ENCODE data around the gene GCN1.
"Not testable (repeated sequence)": the region's sequence is repeated elsewhere in the genome, so short reads cannot be mapped to it uniquely, and the experiment has no call there.

GCN1 gene

GRCh38 chr12:120199595-120200306 lies 5.2 kb upstream of the GCN1 start:
- no peak for TF ChIP-seq POLR2AphosphoS5 (IDR thresholded peaks at IDR 0.05; ENCODE audit: borderline replicate concordance, low read depth, low read length)
- no peak for TF ChIP-seq EZH2 (IDR thresholded peaks at IDR 0.05)
- no peak for TF ChIP-seq FOXP2 (optimal IDR thresholded peaks at IDR 0.05; ENCODE audit: control extremely low read depth, extremely low read length, insufficient read depth)
- DNase-seq (ENCODE audit: low read depth, low spot score) = no peak
- peaks cover 49% of the 10 kb centered on the region for H3K36me3 ChIP-seq (ENCODE audit: insufficient read depth, low read length)
- H3K27ac ChIP-seq = peak overlapping the region; percentile 96
- peak overlapping the region; percentile 89 for H3K4me3 ChIP-seq
- H3K9me3 ChIP-seq (ENCODE audit: low read depth, low read length) = no peaks in the 10 kb centered on the region
- H3K9ac ChIP-seq (ENCODE audit: insufficient read length) = peak overlapping the region; percentile 97

GRCh38 chr12:120199025-120199424 lies 4.5 kb upstream of the GCN1 start:
- Histone ChIP-seq H3K9me3 (ENCODE audit: low read depth, low read length) (no peaks in the 10 kb centered on the region), H3K4me3 (peak overlapping the region; percentile 89), H3K36me3 (ENCODE audit: insufficient read depth, low read length) (peaks cover 49% of the 10 kb centered on the region), H3K9ac (ENCODE audit: insufficient read length) (peak overlapping the region; percentile 97), H3K27ac (peak overlapping the region; percentile 96)
- no peak for DNase-seq (ENCODE audit: low read depth, low spot score)
- TF ChIP-seq EZH2 (IDR thresholded peaks at IDR 0.05) = no peak
- TF ChIP-seq POLR2AphosphoS5 (IDR thresholded peaks at IDR 0.05; ENCODE audit: borderline replicate concordance, low read depth, low read length) = no peak
- no peak for TF ChIP-seq FOXP2 (optimal IDR thresholded peaks at IDR 0.05; ENCODE audit: control extremely low read depth, extremely low read length, insufficient read depth)

GRCh38 chr12:120197542-120197887 lies 3.0 kb upstream of the GCN1 start:
- no peak for TF ChIP-seq FOXP2 (optimal IDR thresholded peaks at IDR 0.05; ENCODE audit: control extremely low read depth, extremely low read length, insufficient read depth)
- peaks cover 49% of the 10 kb centered on the region for H3K36me3 ChIP-seq (ENCODE audit: insufficient read depth, low read length)
- H3K9me3 ChIP-seq (ENCODE audit: low read depth, low read length) = no peaks in the 10 kb centered on the region
- peak overlapping the region; percentile 21; the same call in 1 of the 2 replicates for H3K4me3 ChIP-seq
- H3K9ac ChIP-seq (ENCODE audit: insufficient read length) = peak overlapping the region; percentile 51
- peak overlapping the region; percentile 96 for H3K27ac ChIP-seq
- DNase-seq (ENCODE audit: low read depth, low spot score) = no peak

GRCh38 chr12:120196817-120197541 lies 2.5 kb upstream of the GCN1 start:
- H3K27ac ChIP-seq = peak overlapping the region; percentile 96
- H3K9me3 ChIP-seq (ENCODE audit: low read depth, low read length); DNase-seq (ENCODE audit: low read depth, low spot score); H3K9ac ChIP-seq (ENCODE audit: insufficient read length): not testable (repeated sequence)
- peak overlapping the region; percentile 21; the same call in 1 of the 2 replicates for H3K4me3 ChIP-seq
- peaks cover 52% of the 10 kb centered on the region for H3K36me3 ChIP-seq (ENCODE audit: insufficient read depth, low read length)

GRCh38 chr12:120196363-120196762 lies 1.8 kb upstream of the GCN1 start:
- no peak for DNase-seq (ENCODE audit: low read depth, low spot score)
- Histone ChIP-seq H3K27ac (peak overlapping the region; percentile 96), H3K9me3 (ENCODE audit: low read depth, low read length) (no peaks in the 10 kb centered on the region), H3K9ac (ENCODE audit: insufficient read length) (no peak overlapping the region), H3K4me3 (no peak overlapping the region), H3K36me3 (ENCODE audit: insufficient read depth, low read length) (peaks cover 56% of the 10 kb centered on the region)
- TF ChIP-seq FOXP2 (optimal IDR thresholded peaks at IDR 0.05; ENCODE audit: control extremely low read depth, extremely low read length, insufficient read depth) (no peak), EZH2 (IDR thresholded peaks at IDR 0.05) (no peak), POLR2AphosphoS5 (IDR thresholded peaks at IDR 0.05; ENCODE audit: borderline replicate concordance, low read depth, low read length) (no peak)

GRCh38 chr12:120194226-120194533 lies 335 bp downstream of the GCN1 start:
- H3K9ac ChIP-seq (ENCODE audit: insufficient read length) = peak overlapping the region; percentile 90
- no peaks in the 10 kb centered on the region for H3K9me3 ChIP-seq (ENCODE audit: low read depth, low read length)
- TF ChIP-seq POLR2AphosphoS5 (IDR thresholded peaks at IDR 0.05; ENCODE audit: borderline replicate concordance, low read depth, low read length) (no peak), EZH2 (IDR thresholded peaks at IDR 0.05) (no peak), FOXP2 (optimal IDR thresholded peaks at IDR 0.05; ENCODE audit: control extremely low read depth, extremely low read length, insufficient read depth) (no peak)
- H3K27ac ChIP-seq = peak overlapping the region; percentile 88
- no peak for DNase-seq (ENCODE audit: low read depth, low spot score)
- peak overlapping the region; percentile 96 for H3K4me3 ChIP-seq
- H3K36me3 ChIP-seq (ENCODE audit: insufficient read depth, low read length) = peaks cover 58% of the 10 kb centered on the region

- Histone ChIP-seq H3K36me3 (ENCODE audit: insufficient read depth, low read length) (peaks cover 56% of the 10 kb centered on the region), H3K4me3 (peak overlapping the region; percentile 96), H3K9ac (ENCODE audit: insufficient read length) (peak overlapping the region; percentile 90)
- not testable (repeated sequence) for DNase-seq (ENCODE audit: low read depth, low spot score); H3K9me3 ChIP-seq (ENCODE audit: low read depth, low read length); H3K27ac ChIP-seq
These were observed 1.2 kb downstream of the GCN1 start for GRCh38 chr12:120193286-120193685.

- peaks cover 52% of the 10 kb centered on the region for H3K36me3 ChIP-seq (ENCODE audit: insufficient read depth, low read length)
- TF ChIP-seq POLR2AphosphoS5 (IDR thresholded peaks at IDR 0.05; ENCODE audit: borderline replicate concordance, low read depth, low read length) = no peak
These were observed 3.5 kb downstream of the GCN1 start for GRCh38 chr12:120190985-120191480.

GRCh38 chr12:120190386-120190785 lies 4.1 kb downstream of the GCN1 start:
- Histone ChIP-seq H3K27ac (no peak overlapping the region), H3K4me3 (no peak overlapping the region), H3K36me3 (ENCODE audit: insufficient read depth, low read length) (peaks cover 49% of the 10 kb centered on the region), H3K9me3 (ENCODE audit: low read depth, low read length) (no peaks in the 10 kb centered on the region), H3K9ac (ENCODE audit: insufficient read length) (no peak overlapping the region)
- no peak for DNase-seq (ENCODE audit: low read depth, low spot score)
- no peak for TF ChIP-seq EZH2 (IDR thresholded peaks at IDR 0.05)
- TF ChIP-seq POLR2AphosphoS5 (IDR thresholded peaks at IDR 0.05; ENCODE audit: borderline replicate concordance, low read depth, low read length) = no peak
- no peak for TF ChIP-seq FOXP2 (optimal IDR thresholded peaks at IDR 0.05; ENCODE audit: control extremely low read depth, extremely low read length, insufficient read depth)

More at GRCh38 chr12:120190985-120191480, 3.5 kb downstream of the GCN1 start:
- no peak overlapping the region for H3K4me3 ChIP-seq
- DNase-seq (ENCODE audit: low read depth, low spot score) = no peak
- peak overlapping the region; percentile 19; the same call in 1 of the 2 replicates for H3K27ac ChIP-seq
- no peak overlapping the region for H3K9ac ChIP-seq (ENCODE audit: insufficient read length)
- H3K9me3 ChIP-seq (ENCODE audit: low read depth, low read length) = no peaks in the 10 kb centered on the region

All from SK-N-MC (cell line).